ENCODE measurements around the gene RAB11FIP2. TPM values are rescaled to one million over a fixed set of nuclear protein-coding genes. Genes with fewer than 3 reads are reported as not detected.

The RAB11FIP2 gene
- total RNA-seq, 2 experiments from 2014 or later: 9.7 to 12.5 TPM

DNA sequence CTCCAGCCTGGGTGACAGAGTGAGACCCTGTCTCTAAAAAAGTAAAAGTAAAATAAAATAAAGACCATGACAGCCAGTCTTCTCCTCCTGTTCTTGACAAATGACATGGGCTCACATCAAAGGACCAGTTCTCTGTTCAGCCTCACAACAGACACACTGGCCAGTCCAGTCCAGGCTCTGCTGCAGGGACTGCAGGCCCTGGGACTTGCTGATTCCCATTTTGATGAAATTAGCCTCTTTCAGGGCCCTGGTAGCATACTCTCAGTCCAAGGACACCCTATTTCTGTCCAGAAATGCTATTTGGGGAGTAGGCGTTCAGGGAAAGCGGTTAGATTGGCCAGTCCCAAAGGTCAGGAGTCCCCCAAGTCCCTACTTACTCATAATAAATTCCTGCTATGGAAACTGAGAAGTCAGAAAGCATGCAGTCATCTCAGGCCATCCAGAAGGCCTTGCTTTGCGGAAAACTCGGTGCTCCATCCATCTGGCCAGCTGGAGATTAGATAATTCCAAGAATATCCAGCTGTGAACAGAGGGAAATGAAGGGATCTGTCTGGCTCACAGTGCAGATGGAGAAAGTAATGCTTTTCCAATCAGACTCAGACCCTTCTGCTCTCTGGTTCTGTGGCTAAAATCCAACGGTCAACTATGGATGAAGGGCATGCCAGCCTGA is 74.4 kb downstream of the RAB11FIP2 start:
- CTCF ChIA-PET: interaction anchor here (0.6 kb wide), 1 partner anchor 635 kb away, joined by 3 read pairs; no protein-coding TSS in a partner anchor

DNA sequence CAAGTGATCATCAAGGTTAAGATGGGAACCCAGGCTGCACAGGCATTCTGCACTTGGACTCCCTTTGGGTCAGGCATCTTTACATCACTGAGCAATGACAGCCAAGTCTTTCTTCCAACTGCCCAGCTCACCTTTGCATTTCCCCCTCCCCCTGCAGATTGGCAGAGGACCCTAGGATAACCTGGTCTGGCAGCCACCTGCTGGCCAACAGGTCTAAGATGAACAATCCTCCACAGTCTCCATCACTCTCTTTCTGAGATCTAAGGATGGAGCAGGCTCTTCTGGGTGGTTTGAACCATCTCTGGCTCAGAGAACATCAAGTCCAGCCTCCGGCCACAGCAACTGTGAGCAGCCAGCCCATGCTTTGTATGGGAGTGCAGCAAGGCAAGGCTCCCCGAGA is 75.8 kb downstream of the RAB11FIP2 start:
- DNase-seq (no peak), ATAC-seq (no peak)
- Mint-ChIP-seq H3K27ac (no peak overlapping the region), H3K27me3 (peaks cover 20% of the 10 kb centered on the region), H3K36me3 (ENCODE audit: low read depth) (no peaks in the 10 kb centered on the region), H3K9me3 (ENCODE audit: low read depth) (no peaks in the 10 kb centered on the region), H3K4me1 (no peaks in the 10 kb centered on the region), H3K4me3 (no peak overlapping the region)
- intact Hi-C loops (cut with DNase I, micrococcal nuclease): no loop called here
- POLR2A ChIA-PET: no interaction called here
- CTCF ChIA-PET: no interaction called here

More for the DNA sequence above, 74.4 kb downstream of the RAB11FIP2 start:
- POLR2A ChIA-PET: no interaction called here
- peaks cover 27% of the 10 kb centered on the region for H3K27me3 Mint-ChIP-seq
- DNase-seq (no peak), ATAC-seq (no peak)
- H3K4me1 Mint-ChIP-seq: no peaks in the 10 kb centered on the region
- no peaks in the 10 kb centered on the region for H3K9me3 Mint-ChIP-seq (ENCODE audit: low read depth)
- intact Hi-C loops (cut with DNase I, micrococcal nuclease): no loop called here
- H3K27ac Mint-ChIP-seq: no peak overlapping the region
- H3K36me3 Mint-ChIP-seq (ENCODE audit: low read depth): no peaks in the 10 kb centered on the region
- H3K4me3 Mint-ChIP-seq: no peak overlapping the region

DNA sequence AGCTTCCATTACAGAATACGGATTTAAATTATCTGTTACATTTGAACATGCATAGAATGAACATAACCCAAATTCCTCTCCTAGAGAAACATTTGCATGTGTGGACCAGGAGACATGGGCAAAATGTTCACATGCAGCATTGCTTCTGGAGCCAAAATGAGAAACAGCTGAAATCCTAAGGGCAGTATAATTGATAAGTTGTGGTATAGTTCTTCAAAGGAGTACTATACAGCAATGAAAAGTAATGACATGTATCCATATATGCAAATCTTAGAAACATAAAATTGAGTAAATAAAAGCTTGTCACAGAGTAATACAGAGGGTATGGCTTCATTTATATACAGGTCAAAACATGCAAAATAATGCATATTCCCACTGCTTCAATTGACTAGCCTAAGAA is 77.1 kb downstream of the RAB11FIP2 start:
- H3K4me1 Mint-ChIP-seq: no peaks in the 10 kb centered on the region
- no peak overlapping the region for H3K27ac Mint-ChIP-seq
- no peaks in the 10 kb centered on the region for H3K36me3 Mint-ChIP-seq (ENCODE audit: low read depth)
- POLR2A ChIA-PET: no interaction called here
- intact Hi-C loops (cut with DNase I, micrococcal nuclease): no loop called here
- DNase-seq (no peak), ATAC-seq (no peak)
- H3K27me3 Mint-ChIP-seq: peaks cover 16% of the 10 kb centered on the region
- no peak overlapping the region for H3K4me3 Mint-ChIP-seq
- H3K9me3 Mint-ChIP-seq (ENCODE audit: low read depth): no peaks in the 10 kb centered on the region
- CTCF ChIA-PET: no interaction called here

DNA sequence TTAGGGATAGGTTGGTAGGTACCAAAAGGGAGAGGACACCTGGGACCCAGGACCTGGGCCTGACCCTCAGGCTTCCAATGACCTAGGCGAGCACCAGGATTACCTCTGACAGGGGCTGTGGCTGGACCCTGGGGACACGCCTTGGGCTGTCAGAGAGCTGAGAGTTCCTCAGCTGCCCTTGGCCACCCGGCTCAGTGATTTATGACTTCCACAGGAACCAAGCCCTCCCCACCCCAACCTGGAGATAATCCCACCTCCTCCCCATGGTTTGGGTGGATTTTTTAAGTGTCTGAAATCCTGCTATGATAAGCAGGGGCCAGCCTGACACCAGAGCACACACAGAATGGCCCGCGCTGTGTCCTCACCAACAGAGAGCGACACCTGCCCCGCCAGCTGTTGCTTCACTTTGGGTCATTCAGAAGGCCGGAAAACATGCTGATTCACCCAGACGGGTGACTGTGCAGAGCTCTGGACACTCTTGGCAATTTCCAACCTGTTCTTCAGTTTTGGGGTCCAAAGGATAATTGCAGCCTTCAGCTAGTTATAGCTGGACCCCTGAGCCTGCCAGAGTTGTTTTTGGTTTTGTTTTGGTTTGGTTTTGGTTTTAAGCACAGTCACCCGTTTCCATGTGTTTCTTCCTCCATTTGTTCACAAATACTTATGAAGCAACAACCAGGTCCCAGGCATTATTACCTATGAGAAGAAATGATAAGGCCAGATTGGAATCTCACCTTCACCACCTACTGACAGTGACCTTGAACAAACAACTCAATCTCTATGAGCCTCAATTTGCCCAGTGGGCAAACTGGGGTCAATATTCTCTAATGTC is 78.2 kb downstream of the RAB11FIP2 start:
- Mint-ChIP-seq H3K27ac (no peak overlapping the region), H3K36me3 (ENCODE audit: low read depth) (no peaks in the 10 kb centered on the region), H3K27me3 (peaks cover 14% of the 10 kb centered on the region), H3K4me3 (no peak overlapping the region), H3K4me1 (no peaks in the 10 kb centered on the region), H3K9me3 (ENCODE audit: low read depth) (no peaks in the 10 kb centered on the region)
- POLR2A ChIA-PET: no interaction called here
- ATAC-seq: no peak
- CTCF ChIA-PET: no interaction called here
- no peak for DNase-seq
- intact Hi-C loops (cut with DNase I, micrococcal nuclease): no loop called here

DNA sequence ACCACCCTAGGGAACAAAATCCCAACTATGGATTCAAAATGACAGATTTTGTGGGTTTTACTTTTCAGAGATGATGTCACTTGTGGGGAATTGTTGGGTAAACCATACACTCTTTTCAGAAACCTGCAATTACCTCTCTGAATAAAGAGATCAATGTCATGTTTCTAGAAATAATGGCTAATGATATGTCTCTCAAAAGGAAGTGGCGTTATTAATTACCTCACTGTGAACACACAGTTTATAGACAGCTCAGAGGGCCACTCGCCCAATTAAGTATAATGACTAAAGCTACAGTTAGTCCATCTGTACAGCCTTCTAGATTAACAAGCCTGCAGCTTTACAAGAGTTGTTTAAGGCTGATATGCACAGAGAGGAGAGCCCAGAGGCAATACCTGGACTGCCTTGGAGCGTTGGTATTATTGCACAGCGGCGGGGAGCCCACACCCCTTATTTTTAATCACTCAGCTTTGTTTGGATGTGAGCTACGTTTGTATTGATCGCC is 79.5 kb downstream of the RAB11FIP2 start:
- H3K27ac Mint-ChIP-seq: no peak overlapping the region
- H3K36me3 Mint-ChIP-seq (ENCODE audit: low read depth): no peaks in the 10 kb centered on the region
- DNase-seq (no peak), ATAC-seq (no peak)
- H3K4me3 Mint-ChIP-seq: no peak overlapping the region
- CTCF ChIA-PET: no interaction called here
- no peaks in the 10 kb centered on the region for H3K4me1 Mint-ChIP-seq
- H3K9me3 Mint-ChIP-seq (ENCODE audit: low read depth): no peaks in the 10 kb centered on the region
- POLR2A ChIA-PET: no interaction called here
- intact Hi-C loops (cut with DNase I, micrococcal nuclease): no loop called here
- H3K27me3 Mint-ChIP-seq: peaks cover 16% of the 10 kb centered on the region

DNA sequence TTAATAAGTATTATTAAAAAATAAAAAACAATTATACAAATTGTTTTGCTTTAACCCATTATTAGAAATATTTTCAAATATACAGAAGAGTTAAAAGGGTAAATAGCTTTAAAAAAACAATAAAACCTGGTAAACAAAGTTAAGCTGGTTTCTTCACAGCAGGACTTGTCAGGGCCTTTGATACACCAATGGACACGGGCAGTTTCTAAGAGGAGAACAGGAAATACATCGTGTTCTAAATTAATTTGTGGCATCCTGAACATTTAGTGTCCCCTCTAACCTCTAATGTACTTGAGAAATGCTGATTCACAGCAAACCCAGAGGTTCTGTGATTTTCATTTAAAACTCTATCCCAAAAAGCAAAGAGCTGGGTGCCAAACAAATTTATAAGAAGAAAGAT is 80.8 kb downstream of the RAB11FIP2 start:
- no peaks in the 10 kb centered on the region for H3K4me1 Mint-ChIP-seq
- H3K27me3 Mint-ChIP-seq: peaks cover 13% of the 10 kb centered on the region
- ATAC-seq: no peak
- H3K4me3 Mint-ChIP-seq: no peak overlapping the region
- intact Hi-C loops (cut with DNase I, micrococcal nuclease): no loop called here
- H3K9me3 Mint-ChIP-seq (ENCODE audit: low read depth): no peaks in the 10 kb centered on the region
- H3K27ac Mint-ChIP-seq: no peak overlapping the region
- H3K36me3 Mint-ChIP-seq (ENCODE audit: low read depth): no peaks in the 10 kb centered on the region
- POLR2A ChIA-PET: no interaction called here
- no peak for DNase-seq
- CTCF ChIA-PET: no interaction called here

DNA sequence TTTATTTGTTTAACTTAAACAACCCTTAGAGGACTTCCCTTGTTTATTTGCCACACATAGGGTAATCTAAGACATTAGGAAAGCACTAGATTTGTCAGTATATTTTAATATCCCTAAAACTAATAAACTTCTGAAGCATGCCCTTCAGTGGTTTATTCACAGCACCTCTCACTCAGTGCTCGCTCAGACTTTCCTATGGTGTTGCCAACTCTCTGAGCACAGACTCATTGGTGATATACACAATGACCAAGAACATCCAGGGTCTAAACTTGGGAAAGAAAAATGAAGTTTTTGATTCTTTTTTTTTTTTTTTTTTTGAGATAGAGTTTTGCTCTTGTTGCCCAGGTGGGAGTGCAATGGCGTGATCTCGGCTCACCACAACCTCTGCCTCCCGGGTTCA is 82.2 kb downstream of the RAB11FIP2 start:
- no peaks in the 10 kb centered on the region for H3K36me3 Mint-ChIP-seq (ENCODE audit: low read depth)
- no peaks in the 10 kb centered on the region for H3K4me1 Mint-ChIP-seq

DNA sequence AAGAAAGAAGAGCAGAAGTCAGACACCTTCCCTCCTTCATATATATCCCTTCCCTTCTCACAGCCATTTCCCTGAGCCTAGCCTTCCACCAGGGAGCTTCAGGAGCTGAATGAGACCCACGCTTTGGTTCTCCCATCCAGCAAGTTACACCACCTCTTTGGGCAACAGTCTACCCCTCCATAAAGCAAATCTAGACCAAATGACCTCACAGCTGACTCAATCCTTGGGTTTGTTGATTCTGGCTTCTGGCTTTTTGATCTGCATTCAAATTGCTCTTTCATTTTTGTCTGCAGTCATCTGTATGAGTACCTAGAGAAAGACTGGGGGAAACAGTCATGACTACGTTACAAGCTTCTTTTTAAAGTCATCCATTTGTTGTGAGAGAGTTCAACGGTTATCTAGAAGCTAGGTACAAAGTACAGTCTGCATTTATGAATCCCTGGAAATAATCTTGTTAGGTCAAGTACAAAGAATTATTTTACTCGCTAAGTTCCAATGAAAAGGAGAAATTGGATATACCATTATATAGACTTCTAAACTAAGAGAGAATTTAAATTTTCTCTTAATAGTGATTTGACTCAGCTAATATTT is 86.3 kb downstream of the RAB11FIP2 start:
- DNase-seq: no peak
- no peak overlapping the region for H3K4me3 Mint-ChIP-seq
- intact Hi-C loops (cut with DNase I, micrococcal nuclease): no loop called here

More for the DNA sequence above, 82.2 kb downstream of the RAB11FIP2 start:
- ATAC-seq (no peak), DNase-seq (no peak)
- H3K27me3 Mint-ChIP-seq: peaks cover 13% of the 10 kb centered on the region
- H3K4me3 Mint-ChIP-seq: no peak overlapping the region
- H3K27ac Mint-ChIP-seq: no peak overlapping the region
- POLR2A ChIA-PET: no interaction called here
- CTCF ChIA-PET: interaction anchor here (0.7 kb wide), 1 partner anchor 522 kb away, joined by 4 read pairs; no protein-coding TSS in a partner anchor
- H3K9me3 Mint-ChIP-seq (ENCODE audit: low read depth): no peaks in the 10 kb centered on the region
- intact Hi-C loops (cut with DNase I, micrococcal nuclease): no loop called here

DNA sequence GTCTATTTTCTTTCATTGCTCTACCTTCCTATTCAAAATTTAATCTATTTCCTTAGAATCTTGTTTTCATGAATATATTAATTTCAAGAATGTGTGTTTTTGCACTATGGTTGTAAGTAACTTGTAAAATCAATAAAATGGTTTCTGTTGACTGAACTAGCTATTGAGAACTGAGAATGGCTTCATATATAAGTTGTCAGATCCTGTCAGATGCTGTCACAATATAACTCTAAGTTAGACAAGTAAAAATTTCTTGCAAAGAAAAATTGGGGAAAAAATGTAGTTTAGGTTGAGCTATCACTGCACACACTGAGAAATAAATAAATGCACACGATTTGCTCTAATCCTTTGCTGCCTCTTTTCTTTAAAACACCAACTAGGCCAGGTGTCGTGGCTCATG is 89.8 kb downstream of the RAB11FIP2 start:
- no peak for ATAC-seq
- CTCF ChIA-PET: interaction anchor here (0.7 kb wide), 1 partner anchor 23 kb away, joined by 3 read pairs; no protein-coding TSS in a partner anchor

More for the DNA sequence above, 86.3 kb downstream of the RAB11FIP2 start:
- H3K4me1 Mint-ChIP-seq: no peaks in the 10 kb centered on the region
- no peaks in the 10 kb centered on the region for H3K36me3 Mint-ChIP-seq (ENCODE audit: low read depth)
- ATAC-seq: no peak
- peaks cover 15% of the 10 kb centered on the region for H3K27me3 Mint-ChIP-seq
- no peaks in the 10 kb centered on the region for H3K9me3 Mint-ChIP-seq (ENCODE audit: low read depth)
- CTCF ChIA-PET: interaction anchor here (0.6 to 0.8 kb wide), 2 partner anchors 16 to 647 kb away, joined by 3 read pairs; no protein-coding TSS in a partner anchor
- POLR2A ChIA-PET: no interaction called here
- no peak overlapping the region for H3K27ac Mint-ChIP-seq

DNA sequence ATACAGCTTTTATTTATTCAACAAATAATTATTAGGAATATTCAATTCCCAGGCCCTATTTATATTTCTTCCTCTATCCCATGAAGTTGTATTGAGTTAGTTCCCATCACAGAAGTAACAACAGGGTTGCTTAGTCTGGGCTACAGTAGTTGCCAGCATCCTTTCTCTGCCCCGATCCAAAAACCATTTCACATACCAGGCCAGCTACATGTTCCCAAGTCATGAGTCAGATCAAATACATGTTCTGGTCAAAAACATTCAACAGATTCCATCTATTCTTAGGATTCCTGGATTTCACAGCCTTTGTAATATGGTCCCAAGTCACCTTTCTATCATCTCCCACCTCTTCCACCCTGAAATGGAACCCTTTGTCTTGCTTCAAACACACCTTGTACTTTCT is 91.6 kb downstream of the RAB11FIP2 start:
- Mint-ChIP-seq H3K9me3 (ENCODE audit: low read depth) (no peaks in the 10 kb centered on the region), H3K4me1 (no peaks in the 10 kb centered on the region), H3K27me3 (peaks cover 22% of the 10 kb centered on the region), H3K4me3 (no peak overlapping the region), H3K27ac (no peak overlapping the region), H3K36me3 (ENCODE audit: low read depth) (no peaks in the 10 kb centered on the region)
- intact Hi-C loops (cut with DNase I, micrococcal nuclease): no loop called here
- ATAC-seq (no peak), DNase-seq (no peak)
- CTCF ChIA-PET: no interaction called here
- POLR2A ChIA-PET: no interaction called here

More for the DNA sequence above, 89.8 kb downstream of the RAB11FIP2 start:
- POLR2A ChIA-PET: no interaction called here
- Mint-ChIP-seq H3K9me3 (ENCODE audit: low read depth) (no peaks in the 10 kb centered on the region), H3K27me3 (peaks cover 24% of the 10 kb centered on the region), H3K4me1 (no peaks in the 10 kb centered on the region), H3K27ac (no peak overlapping the region), H3K4me3 (no peak overlapping the region), H3K36me3 (ENCODE audit: low read depth) (no peaks in the 10 kb centered on the region)
- intact Hi-C loops (cut with DNase I, micrococcal nuclease): no loop called here
- no peak for DNase-seq

Data from activated CD4-positive, alpha-beta T cell treated with anti-CD3 and anti-CD28 coated beads for 36 hours (primary cell).